Uterus (tissue), 2 donors: Measurements from ENCODE around the gene IZUMO2.

Source experiments
- POLR2A ChIP-seq, 2 donors: fragments of 450-650 bp; IDR thresholded peaks; one replicate each; pipeline ENCODE4 v1.6.1; 2016; ENCODE audit warnings: antibody characterized with exemption in 2 of 2, mild to moderate bottlenecking in 1 of 2, moderate library complexity in 1 of 2
- TF ChIP-seq, protein P1 (sequence below), 4 experiments: fragments of 200-600 bp in 2 of 4; fragments of 450-650 bp in 2 of 4; sonication (generic) in 2 of 4; IDR thresholded peaks; one replicate each; pipeline ENCODE4 v1.5.1; 2016 to 2019; ENCODE audit warnings: antibody characterized with exemption in 4 of 4, mild to moderate bottlenecking in 2 of 4, moderate library complexity in 1 of 4

DNA sequence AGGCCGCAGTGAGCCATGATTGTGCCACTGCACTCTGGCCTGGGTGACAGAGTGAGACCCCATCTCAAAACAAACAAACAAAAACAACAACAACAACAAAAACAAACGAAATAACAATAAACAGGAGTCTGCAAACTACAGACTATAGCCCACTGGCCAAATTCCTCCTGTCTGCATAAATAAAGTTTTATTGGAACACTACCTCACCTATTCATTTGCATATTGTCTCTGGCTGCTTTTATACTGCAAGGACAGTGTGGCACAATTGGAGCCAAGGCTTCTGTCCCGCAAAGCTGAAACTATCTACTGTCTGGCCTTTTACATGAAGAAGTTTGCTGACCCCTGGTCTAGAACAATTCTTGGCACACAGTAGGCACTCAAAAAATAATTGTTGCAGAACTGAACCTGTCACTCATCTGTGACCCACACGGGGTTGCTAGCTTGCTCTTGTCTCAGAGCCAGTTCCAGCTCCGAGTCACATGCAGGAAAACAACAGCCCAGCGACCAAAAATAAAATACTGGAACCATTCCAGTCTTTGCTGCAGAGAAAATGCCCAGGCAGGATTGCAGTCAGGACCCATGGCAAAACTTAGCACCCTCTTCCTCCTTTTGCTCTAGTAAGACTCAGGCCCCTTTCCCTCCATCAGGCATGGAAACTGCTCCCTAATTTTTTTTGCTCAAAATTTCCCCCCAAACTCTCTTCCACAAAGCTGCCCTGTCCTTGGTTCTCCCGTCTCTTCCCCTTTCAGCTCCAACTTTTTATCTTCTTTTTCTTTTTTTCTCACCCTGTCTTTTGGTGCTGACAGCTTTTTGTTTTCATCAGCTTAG lies 35.6 kb upstream of the IZUMO2 start:
- TF ChIP-seq, protein P1, sequence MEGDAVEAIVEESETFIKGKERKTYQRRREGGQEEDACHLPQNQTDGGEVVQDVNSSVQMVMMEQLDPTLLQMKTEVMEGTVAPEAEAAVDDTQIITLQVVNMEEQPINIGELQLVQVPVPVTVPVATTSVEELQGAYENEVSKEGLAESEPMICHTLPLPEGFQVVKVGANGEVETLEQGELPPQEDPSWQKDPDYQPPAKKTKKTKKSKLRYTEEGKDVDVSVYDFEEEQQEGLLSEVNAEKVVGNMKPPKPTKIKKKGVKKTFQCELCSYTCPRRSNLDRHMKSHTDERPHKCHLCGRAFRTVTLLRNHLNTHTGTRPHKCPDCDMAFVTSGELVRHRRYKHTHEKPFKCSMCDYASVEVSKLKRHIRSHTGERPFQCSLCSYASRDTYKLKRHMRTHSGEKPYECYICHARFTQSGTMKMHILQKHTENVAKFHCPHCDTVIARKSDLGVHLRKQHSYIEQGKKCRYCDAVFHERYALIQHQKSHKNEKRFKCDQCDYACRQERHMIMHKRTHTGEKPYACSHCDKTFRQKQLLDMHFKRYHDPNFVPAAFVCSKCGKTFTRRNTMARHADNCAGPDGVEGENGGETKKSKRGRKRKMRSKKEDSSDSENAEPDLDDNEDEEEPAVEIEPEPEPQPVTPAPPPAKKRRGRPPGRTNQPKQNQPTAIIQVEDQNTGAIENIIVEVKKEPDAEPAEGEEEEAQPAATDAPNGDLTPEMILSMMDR (IDR thresholded peaks at IDR 0.05) = no peak
- no peak for TF ChIP-seq POLR2A (IDR thresholded peaks at IDR 0.05)
